ENCODE results near the gene SLC25A28. TPM values are rescaled to one million over a fixed set of nuclear protein-coding genes. Genes with fewer than 3 reads are reported as not detected.

The SLC25A28 gene
- total RNA-seq, 1 experiment from 2014 or later: 42.8 TPM

DNA sequence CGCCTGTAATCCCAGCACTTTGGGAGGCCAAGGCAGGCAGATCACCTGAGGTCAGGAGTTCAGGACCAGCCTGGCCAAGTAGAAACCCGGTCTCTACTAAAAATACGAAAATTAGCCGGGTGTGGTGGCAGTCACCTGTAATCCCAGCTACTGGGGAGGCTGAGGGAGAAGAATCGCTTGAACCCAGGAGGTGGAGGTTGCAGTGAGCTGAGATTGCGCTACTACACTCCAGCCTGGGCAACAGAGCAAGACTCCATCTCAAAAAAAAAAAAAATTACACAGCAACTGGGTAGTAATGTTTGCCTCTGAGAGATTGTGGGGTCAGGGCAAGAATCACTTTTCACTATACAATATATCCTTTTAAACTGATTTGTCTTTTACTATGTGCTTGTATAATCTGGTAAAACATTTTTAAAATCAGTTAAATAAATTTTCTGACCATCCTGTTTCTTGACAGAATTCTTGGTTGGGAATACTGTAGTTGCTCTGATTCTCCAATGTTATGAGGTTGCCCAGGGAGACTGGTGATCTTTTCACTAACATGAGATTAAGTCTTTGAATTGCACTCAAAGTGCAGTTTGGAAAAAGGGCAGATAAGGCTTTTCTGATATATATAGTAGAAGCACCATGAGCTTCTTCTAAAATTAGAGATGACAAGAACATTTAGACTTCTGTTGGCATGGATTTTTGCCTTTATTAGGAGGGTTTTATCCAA is 40.6 kb upstream of the SLC25A28 start:
- intact Hi-C loops (cut with micrococcal nuclease; ENCODE audit: unreplicated experiment): no loop called here
- H3K27me3 ChIP-seq (ENCODE audit: control insufficient read depth, insufficient read depth, low read length): no peaks in the 10 kb centered on the region
- ChIA-PET CTCF (interaction anchor here (0.6 to 0.8 kb wide), 3 partner anchors 38 to 1397 kb away, joined by 3 to 7 read pairs (median 5); no protein-coding TSS in a partner anchor), POLR2A (interaction anchor here (0.6 to 0.7 kb wide), 2 partner anchors 21 to 335 kb away, joined by 5 to 7 read pairs; no protein-coding TSS in a partner anchor)
- H3K27ac ChIP-seq (ENCODE audit: low read length): no peak overlapping the region
- peaks cover 10% of the 10 kb centered on the region; the same call in 1 of the 2 replicates for H3K36me3 ChIP-seq (ENCODE audit: control insufficient read depth, insufficient read depth, low read length)
- H3K9me3 ChIP-seq (ENCODE audit: control insufficient read depth, insufficient read depth, low read depth, low read length): no peaks in the 10 kb centered on the region
- ATAC-seq (no peak), DNase-seq (ENCODE audit: low read depth, low spot score) (no peak)
- in situ Hi-C loops (cut with HindIII; ENCODE audit: low pct_unique_long_range_greater_than_20kb, low sequenced_read_pairs): no loop called here
- H3K4me3 ChIP-seq (ENCODE audit: low read depth in 2 of 2, low read length in 2 of 2): peak overlapping the region in 1 of 2 experiments; percentile 81; a peak in 2 of 4 replicates
- BruUV-seq (replicated peaks): no TSS peak
- TF ChIP-seq, protein P1, sequence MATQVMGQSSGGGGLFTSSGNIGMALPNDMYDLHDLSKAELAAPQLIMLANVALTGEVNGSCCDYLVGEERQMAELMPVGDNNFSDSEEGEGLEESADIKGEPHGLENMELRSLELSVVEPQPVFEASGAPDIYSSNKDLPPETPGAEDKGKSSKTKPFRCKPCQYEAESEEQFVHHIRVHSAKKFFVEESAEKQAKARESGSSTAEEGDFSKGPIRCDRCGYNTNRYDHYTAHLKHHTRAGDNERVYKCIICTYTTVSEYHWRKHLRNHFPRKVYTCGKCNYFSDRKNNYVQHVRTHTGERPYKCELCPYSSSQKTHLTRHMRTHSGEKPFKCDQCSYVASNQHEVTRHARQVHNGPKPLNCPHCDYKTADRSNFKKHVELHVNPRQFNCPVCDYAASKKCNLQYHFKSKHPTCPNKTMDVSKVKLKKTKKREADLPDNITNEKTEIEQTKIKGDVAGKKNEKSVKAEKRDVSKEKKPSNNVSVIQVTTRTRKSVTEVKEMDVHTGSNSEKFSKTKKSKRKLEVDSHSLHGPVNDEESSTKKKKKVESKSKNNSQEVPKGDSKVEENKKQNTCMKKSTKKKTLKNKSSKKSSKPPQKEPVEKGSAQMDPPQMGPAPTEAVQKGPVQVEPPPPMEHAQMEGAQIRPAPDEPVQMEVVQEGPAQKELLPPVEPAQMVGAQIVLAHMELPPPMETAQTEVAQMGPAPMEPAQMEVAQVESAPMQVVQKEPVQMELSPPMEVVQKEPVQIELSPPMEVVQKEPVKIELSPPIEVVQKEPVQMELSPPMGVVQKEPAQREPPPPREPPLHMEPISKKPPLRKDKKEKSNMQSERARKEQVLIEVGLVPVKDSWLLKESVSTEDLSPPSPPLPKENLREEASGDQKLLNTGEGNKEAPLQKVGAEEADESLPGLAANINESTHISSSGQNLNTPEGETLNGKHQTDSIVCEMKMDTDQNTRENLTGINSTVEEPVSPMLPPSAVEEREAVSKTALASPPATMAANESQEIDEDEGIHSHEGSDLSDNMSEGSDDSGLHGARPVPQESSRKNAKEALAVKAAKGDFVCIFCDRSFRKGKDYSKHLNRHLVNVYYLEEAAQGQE (IDR thresholded peaks at IDR 0.05; ENCODE audit: insufficient read depth in 1 of 2, low read depth in 2 of 2, low read length in 1 of 2): no peak
- TF ChIP-seq POLR2AphosphoS5 (IDR thresholded peaks at IDR 0.05; ENCODE audit: low read depth, low read length) (no peak), TCF7L2 (IDR thresholded peaks at IDR 0.05; ENCODE audit: low read depth, low read length) (no peak), SIN3A (IDR thresholded peaks at IDR 0.05; ENCODE audit: borderline replicate concordance, insufficient read depth, low read depth, low read length) (no peak)
- TF ChIP-seq, protein P2, sequence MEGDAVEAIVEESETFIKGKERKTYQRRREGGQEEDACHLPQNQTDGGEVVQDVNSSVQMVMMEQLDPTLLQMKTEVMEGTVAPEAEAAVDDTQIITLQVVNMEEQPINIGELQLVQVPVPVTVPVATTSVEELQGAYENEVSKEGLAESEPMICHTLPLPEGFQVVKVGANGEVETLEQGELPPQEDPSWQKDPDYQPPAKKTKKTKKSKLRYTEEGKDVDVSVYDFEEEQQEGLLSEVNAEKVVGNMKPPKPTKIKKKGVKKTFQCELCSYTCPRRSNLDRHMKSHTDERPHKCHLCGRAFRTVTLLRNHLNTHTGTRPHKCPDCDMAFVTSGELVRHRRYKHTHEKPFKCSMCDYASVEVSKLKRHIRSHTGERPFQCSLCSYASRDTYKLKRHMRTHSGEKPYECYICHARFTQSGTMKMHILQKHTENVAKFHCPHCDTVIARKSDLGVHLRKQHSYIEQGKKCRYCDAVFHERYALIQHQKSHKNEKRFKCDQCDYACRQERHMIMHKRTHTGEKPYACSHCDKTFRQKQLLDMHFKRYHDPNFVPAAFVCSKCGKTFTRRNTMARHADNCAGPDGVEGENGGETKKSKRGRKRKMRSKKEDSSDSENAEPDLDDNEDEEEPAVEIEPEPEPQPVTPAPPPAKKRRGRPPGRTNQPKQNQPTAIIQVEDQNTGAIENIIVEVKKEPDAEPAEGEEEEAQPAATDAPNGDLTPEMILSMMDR (IDR thresholded peaks at IDR 0.05): no peak
- H3K4me1 ChIP-seq (ENCODE audit: control insufficient read depth, insufficient read depth, low read length): peaks cover 16% of the 10 kb centered on the region

DNA sequence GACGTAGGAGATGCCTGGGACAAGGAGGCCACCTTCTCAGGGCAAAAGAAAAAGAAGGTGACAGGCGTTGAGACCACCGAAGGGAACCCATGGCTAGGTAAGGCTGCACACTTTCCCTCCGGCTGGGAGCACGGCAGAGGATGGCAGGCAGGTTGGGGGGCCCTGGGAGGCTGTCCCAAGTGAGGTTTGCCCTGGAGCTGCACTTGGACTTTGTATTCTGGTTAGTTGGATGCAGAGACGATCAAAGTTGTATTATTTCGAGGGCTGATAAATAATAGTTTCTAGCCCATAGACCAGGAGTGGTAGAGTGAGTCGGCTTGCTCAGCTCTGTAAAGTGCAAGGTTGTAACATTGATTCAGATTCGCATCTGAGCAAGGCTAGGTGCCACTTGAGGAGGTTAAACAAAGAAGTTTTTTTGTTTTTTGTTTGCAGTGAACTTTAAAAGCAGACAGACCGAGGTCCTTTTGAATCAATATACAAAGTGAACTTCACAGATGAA is 39.7 kb upstream of the SLC25A28 start:
- in situ Hi-C loops (cut with HindIII; ENCODE audit: low pct_unique_long_range_greater_than_20kb, low sequenced_read_pairs) (no loop called here), intact Hi-C loops (cut with micrococcal nuclease; ENCODE audit: unreplicated experiment) (no loop called here)
- Histone ChIP-seq H3K27ac (ENCODE audit: low read length) (peak overlapping the region; percentile 86), H3K4me3 (ENCODE audit: low read depth in 2 of 2, low read length in 2 of 2) (peak overlapping the region; percentile 79 to 81), H3K36me3 (ENCODE audit: control insufficient read depth, insufficient read depth, low read length) (peaks cover 9% of the 10 kb centered on the region; the same call in 1 of the 2 replicates), H3K4me1 (ENCODE audit: control insufficient read depth, insufficient read depth, low read length) (peaks cover 16% of the 10 kb centered on the region), H3K9me3 (ENCODE audit: control insufficient read depth, insufficient read depth, low read depth, low read length) (no peaks in the 10 kb centered on the region), H3K27me3 (ENCODE audit: control insufficient read depth, insufficient read depth, low read length) (no peaks in the 10 kb centered on the region)
- ChIA-PET POLR2A (interaction anchor here (0.6 to 1.2 kb wide), 2 partner anchors 20 to 73 kb away, joined by 4 to 5 read pairs; partner anchors contain the start of genes COX15 and CUTC), CTCF (interaction anchor here (0.6 kb wide), 1 partner anchor 114 kb away, joined by 7 read pairs; no protein-coding TSS in a partner anchor)
- no TSS peak for BruUV-seq (replicated peaks)
- DNase-seq (ENCODE audit: low read depth, low spot score) (no peak), ATAC-seq (no peak; the same call in 1 of the 2 replicates)
- TF ChIP-seq SIN3A (IDR thresholded peaks at IDR 0.05; ENCODE audit: borderline replicate concordance, insufficient read depth, low read depth, low read length) (no peak), POLR2AphosphoS5 (IDR thresholded peaks at IDR 0.05; ENCODE audit: low read depth, low read length) (no peak), TCF7L2 (IDR thresholded peaks at IDR 0.05; ENCODE audit: low read depth, low read length) (no peak)
- TF ChIP-seq, protein P1 (IDR thresholded peaks at IDR 0.05; ENCODE audit: insufficient read depth in 1 of 2, low read depth in 2 of 2, low read length in 1 of 2): no peak
- TF ChIP-seq, protein P2 (IDR thresholded peaks at IDR 0.05): no peak

Measured in Panc1 (cell line).